ENCODE measurements around the gene ATP9B. TPM values are rescaled to one million over a fixed set of nuclear protein-coding genes. Genes with fewer than 3 reads are reported as not detected.

Gene ATP9B
- total and polyA plus RNA-seq, 3 donors from 2014 or later, result 32.4 to 113 (median 78.2) TPM

DNA sequence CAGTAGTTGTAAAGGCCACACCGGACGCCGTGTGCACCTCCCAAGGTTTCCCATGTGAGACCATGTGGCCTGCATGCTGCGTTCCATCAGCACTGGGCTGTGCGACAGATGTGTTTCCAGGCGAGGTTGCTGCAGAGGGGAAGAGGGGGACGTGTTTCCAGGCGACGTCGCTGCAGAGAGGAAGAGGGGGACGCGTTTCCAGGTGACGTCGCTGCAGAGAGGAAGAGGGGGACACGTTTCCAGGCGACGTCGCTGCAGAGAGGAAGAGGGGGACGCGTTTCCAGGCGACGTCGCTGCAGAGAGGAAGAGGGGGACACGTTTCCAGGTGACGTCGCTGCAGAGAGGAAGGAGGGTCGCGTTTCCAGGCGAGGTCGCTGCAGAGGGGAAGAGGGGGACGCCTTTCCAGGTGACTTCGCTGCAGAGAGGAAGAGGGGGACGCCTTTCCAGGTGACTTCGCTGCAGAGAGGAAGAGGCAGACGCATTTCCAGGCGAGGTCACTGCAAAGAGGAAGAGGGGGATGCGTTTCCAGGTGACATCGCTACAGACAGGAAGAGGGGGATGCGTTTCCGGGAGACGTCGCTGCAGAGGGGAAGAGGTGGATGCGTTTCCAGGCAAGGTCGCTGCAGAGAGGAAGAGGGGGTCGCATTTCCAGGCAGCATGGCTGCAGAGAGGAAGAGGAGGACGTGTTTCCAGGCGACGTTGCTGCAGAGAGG, 351.0 kb downstream of the ATP9B start:
- H3K4me3 ChIP-seq, result no peak overlapping the region
- H3K36me3 ChIP-seq (ENCODE audit: low read depth, missing control alignments), result no peaks in the 10 kb centered on the region
- 84 to 91% methylated on average over 48 of the region's 48 CpGs for WGBS, 2 donors
- no peaks in the 10 kb centered on the region for H3K9me3 ChIP-seq
- TF ChIP-seq POLR2A (IDR thresholded peaks at IDR 0.05), result no peak
- TF ChIP-seq CTCF (IDR thresholded peaks at IDR 0.05), result no peak
- no peaks in the 10 kb centered on the region for H3K27me3 ChIP-seq
- no peak overlapping the region for H3K27ac ChIP-seq
- intact Hi-C loops (cut with DNase I; ENCODE audit: low total_unique reads), result no loop called here
- no peak for DNase-seq
- H3K4me1 ChIP-seq, result peaks cover 8% of the 10 kb centered on the region

DNA sequence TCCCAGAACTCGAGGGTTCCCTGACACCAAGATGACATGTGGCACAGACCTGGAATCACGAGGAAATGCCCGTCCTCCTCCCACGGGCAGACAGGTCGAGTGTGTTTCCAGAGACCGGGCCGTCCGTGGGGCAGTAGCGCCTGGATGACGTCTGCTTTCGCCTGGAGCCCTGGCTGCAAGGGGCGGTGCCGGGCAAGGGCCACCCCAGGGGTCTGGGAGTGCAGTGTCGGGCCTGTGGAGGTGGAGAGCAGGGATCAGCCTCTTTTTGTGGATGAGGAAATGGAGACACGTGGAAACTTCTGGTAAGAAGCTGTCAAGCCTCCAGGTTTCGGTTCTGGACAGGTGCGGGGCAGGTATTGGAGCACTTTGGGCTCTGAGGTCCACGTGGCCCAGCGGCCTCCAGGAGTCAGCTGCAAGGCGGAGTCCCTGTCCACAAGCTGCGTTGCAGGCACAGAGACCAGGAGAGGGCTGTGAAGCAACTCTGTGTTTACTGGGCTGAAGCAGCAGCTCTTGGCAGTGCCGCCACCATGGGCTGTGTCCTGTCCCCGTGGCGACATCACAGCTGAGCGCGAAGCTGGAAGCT, 352.2 kb downstream of the ATP9B start:
- H3K27me3 ChIP-seq, result no peaks in the 10 kb centered on the region
- no peak for DNase-seq
- peaks cover 8% of the 10 kb centered on the region for H3K4me1 ChIP-seq
- TF ChIP-seq CTCF (IDR thresholded peaks at IDR 0.05), result no peak
- no peak for TF ChIP-seq POLR2A (IDR thresholded peaks at IDR 0.05)
- H3K27ac ChIP-seq, result no peak overlapping the region
- 92 to 97% methylated on average over 20 to 26 of the region's 26 CpGs for WGBS, 2 donors
- H3K36me3 ChIP-seq (ENCODE audit: low read depth, missing control alignments), result no peaks in the 10 kb centered on the region
- no peak overlapping the region for H3K4me3 ChIP-seq
- no peaks in the 10 kb centered on the region for H3K9me3 ChIP-seq
- intact Hi-C loops (cut with DNase I; ENCODE audit: low total_unique reads), result no loop called here

GRCh38 chr18:79422022-79422782, 353.0 kb downstream of the ATP9B start:
- H3K4me3 ChIP-seq, result no peak overlapping the region
- intact Hi-C loops (cut with DNase I; ENCODE audit: low total_unique reads), result no loop called here
- no peaks in the 10 kb centered on the region for H3K9me3 ChIP-seq
- no peak for TF ChIP-seq CTCF (IDR thresholded peaks at IDR 0.05)
- no peak for TF ChIP-seq POLR2A (IDR thresholded peaks at IDR 0.05)
- H3K27me3 ChIP-seq, result no peaks in the 10 kb centered on the region
- H3K36me3 ChIP-seq (ENCODE audit: low read depth, missing control alignments), result no peaks in the 10 kb centered on the region
- no peak overlapping the region for H3K27ac ChIP-seq
- H3K4me1 ChIP-seq, result peaks cover 8% of the 10 kb centered on the region
- 85 to 92% methylated on average over 19 to 24 of the region's 24 CpGs for WGBS, 2 donors
- no peak for DNase-seq

DNA sequence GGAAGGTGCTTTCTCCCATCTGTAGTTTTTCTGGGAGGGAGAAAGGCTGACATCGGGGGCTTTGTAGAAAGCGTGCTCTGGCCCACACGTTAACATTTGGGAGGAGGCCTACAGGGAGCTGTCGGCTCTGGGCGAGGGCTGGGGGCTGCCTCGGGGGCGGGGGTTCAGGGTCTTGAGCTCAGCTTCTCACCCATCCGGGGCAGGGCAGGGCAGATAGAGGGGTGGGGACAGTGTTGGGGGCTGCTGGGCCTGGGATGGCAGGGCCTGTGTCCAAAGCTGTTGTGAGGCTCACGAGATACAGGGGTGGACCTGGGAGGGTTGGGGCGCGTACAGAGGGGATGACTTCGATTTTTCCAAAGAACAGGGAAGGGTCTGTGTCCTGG, 353.6 kb downstream of the ATP9B start:
- TF ChIP-seq POLR2A (IDR thresholded peaks at IDR 0.05) (no peak), CTCF (IDR thresholded peaks at IDR 0.05) (no peak)
- Histone ChIP-seq H3K4me3 (no peak overlapping the region), H3K36me3 (ENCODE audit: low read depth, missing control alignments) (no peaks in the 10 kb centered on the region), H3K4me1 (peaks cover 8% of the 10 kb centered on the region), H3K27me3 (no peaks in the 10 kb centered on the region), H3K27ac (no peak overlapping the region), H3K9me3 (no peaks in the 10 kb centered on the region)
- intact Hi-C loops (cut with DNase I; ENCODE audit: low total_unique reads), result no loop called here
- DNase-seq, result no peak
- 79 to 92% methylated on average over 12 of the region's 12 CpGs for WGBS, 2 donors
